Vagina (tissue), 2 donors: ENCODE results near the gene DNPEP.

Experiments
- POLR2AphosphoS5 ChIP-seq, 2 donors: sonication (generic); formaldehyde crosslinking; IDR thresholded peaks; one replicate each; pipeline ENCODE4 v1.9.0; 2017; ENCODE audit warnings: antibody characterized with exemption in 2 of 2, mild to moderate bottlenecking in 2 of 2, low read depth in 1 of 2; ENCODE audit not compliant: insufficient read depth in 1 of 2
- TF ChIP-seq, protein P1 (sequence below), 3 experiments: fragments of 450-650 bp in 2 of 3; fragments of 200-600 bp in 1 of 3; sonication (generic) in 1 of 3; IDR thresholded peaks; one replicate each; pipeline ENCODE4 v1.5.1; 2017 to 2019; ENCODE audit warnings: antibody characterized with exemption in 3 of 3, mild to moderate bottlenecking in 2 of 3, moderate library complexity in 2 of 3

DNA sequence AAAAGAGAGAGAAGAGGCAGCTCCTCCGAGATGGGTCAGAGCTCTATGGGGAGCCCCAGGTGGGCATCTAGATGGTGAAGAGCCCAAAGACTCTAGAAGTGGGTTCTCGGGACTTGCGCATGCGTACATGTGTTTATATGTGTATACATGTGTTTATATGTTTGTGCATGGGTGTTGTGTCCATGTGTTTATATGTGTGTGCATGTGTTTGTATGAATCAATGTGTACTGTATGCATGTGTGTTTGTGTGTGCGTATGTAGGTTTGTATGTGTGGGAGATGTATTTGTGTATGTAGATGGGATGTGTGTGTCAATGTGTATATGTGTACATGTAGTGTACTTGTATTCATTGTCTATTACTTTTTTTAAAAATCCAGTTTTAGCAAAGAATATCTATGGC is 25.6 kb downstream of the DNPEP start:
- TF ChIP-seq, protein P1, sequence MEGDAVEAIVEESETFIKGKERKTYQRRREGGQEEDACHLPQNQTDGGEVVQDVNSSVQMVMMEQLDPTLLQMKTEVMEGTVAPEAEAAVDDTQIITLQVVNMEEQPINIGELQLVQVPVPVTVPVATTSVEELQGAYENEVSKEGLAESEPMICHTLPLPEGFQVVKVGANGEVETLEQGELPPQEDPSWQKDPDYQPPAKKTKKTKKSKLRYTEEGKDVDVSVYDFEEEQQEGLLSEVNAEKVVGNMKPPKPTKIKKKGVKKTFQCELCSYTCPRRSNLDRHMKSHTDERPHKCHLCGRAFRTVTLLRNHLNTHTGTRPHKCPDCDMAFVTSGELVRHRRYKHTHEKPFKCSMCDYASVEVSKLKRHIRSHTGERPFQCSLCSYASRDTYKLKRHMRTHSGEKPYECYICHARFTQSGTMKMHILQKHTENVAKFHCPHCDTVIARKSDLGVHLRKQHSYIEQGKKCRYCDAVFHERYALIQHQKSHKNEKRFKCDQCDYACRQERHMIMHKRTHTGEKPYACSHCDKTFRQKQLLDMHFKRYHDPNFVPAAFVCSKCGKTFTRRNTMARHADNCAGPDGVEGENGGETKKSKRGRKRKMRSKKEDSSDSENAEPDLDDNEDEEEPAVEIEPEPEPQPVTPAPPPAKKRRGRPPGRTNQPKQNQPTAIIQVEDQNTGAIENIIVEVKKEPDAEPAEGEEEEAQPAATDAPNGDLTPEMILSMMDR (IDR thresholded peaks at IDR 0.05), result no peak
- no peak for TF ChIP-seq POLR2AphosphoS5 (IDR thresholded peaks at IDR 0.05; ENCODE audit: insufficient read depth in 1 of 2, low read depth in 1 of 2)
